Natural killer cell (primary cell): ENCODE results near the gene LARGE1. TPM values are rescaled to one million over a fixed set of nuclear protein-coding genes. Genes with fewer than 3 reads are reported as not detected.

Source experiments
- ATAC-seq, 3 donors: fragments of 150-1000 bp in 2 of 3; fragments of 200-7000 bp in 1 of 3; cut with Tn5 transposase; 1 replicate in 1 of 3; 2 replicates in 2 of 3; pipeline ENCODE4 v1.10.0; 2021; ENCODE audit warnings: mild to moderate bottlenecking in 2 of 3, moderate library complexity in 2 of 3
- DNase-seq, 2 donors: peaks; one replicate each; pipeline versions ENCODE4 v3.0.0 to v3.0.0-alpha.2; 2013 to 2021; ENCODE audit warnings: mixed read lengths in 1 of 2
- H3K27ac ChIP-seq: one replicate; pipeline ENCODE4 v1.5.1; 2013; ENCODE audit warnings: mild to moderate bottlenecking, low read length
- H3K27me3 ChIP-seq: one replicate; pipeline ENCODE4 v1.6.1; 2013; ENCODE audit warnings: low read length; ENCODE audit not compliant: control insufficient read depth, insufficient read depth
- H3K36me3 ChIP-seq: one replicate; pipeline ENCODE4 v1.6.1; 2013; ENCODE audit warnings: low read length; ENCODE audit not compliant: control insufficient read depth, insufficient read depth
- H3K4me1 ChIP-seq: one replicate; pipeline ENCODE4 v1.6.1; 2013; ENCODE audit warnings: low read length; ENCODE audit not compliant: control insufficient read depth, insufficient read depth
- H3K4me3 ChIP-seq: one replicate; pipeline ENCODE4 v1.5.1; 2013; ENCODE audit warnings: low read length
- H3K9me3 ChIP-seq: one replicate; pipeline ENCODE4 v1.6.1; 2013; ENCODE audit warnings: low read length; ENCODE audit not compliant: control insufficient read depth, insufficient read depth
- H3K27ac Mint-ChIP-seq, 2 donors: one replicate each; pipeline ENCODE4 v1.8.0; 2022; ENCODE audit warnings: mild to moderate bottlenecking in 2 of 2, mixed read lengths in 2 of 2, moderate library complexity in 1 of 2
- H3K27me3 Mint-ChIP-seq, 2 donors: one replicate each; pipeline ENCODE4 v1.8.0; 2022; ENCODE audit warnings: low read depth in 2 of 2, mixed read lengths in 2 of 2
- H3K36me3 Mint-ChIP-seq: one replicate; pipeline ENCODE4 v1.8.0; 2022; ENCODE audit warnings: mixed read lengths
- H3K4me1 Mint-ChIP-seq, 2 donors: one replicate each; pipeline ENCODE4 v1.8.0; 2022; ENCODE audit warnings: mixed read lengths in 2 of 2
- H3K4me3 Mint-ChIP-seq: one replicate; pipeline ENCODE4 v1.8.0; 2022; ENCODE audit warnings: mild to moderate bottlenecking, moderate library complexity, mixed read lengths
- H3K9me3 Mint-ChIP-seq, 2 donors: one replicate each; pipeline ENCODE4 v1.8.0; 2022; ENCODE audit warnings: mixed read lengths in 2 of 2
- CTCF ChIP-seq: fragments of 200-600 bp; IDR thresholded peaks from one replicate; pipeline ENCODE4 v1.8.0; 2022; ENCODE audit warnings: antibody characterized with exemption
- WGBS: methylation state at CpG from one replicate; pipeline ENCODE4 v1.1.7; 2013; ENCODE audit warnings: missing lambda C conversion rate; ENCODE audit not compliant: insufficient coverage; 5-methylcytosine and 5-hydroxymethylcytosine counted together
- intact Hi-C: fragments of 100-400 bp; cut with micrococcal nuclease; formaldehyde crosslinking; loops from one replicate; pipeline ENCODE4 v1.14.2; 2022
- total RNA-seq, 4 donors: library from RNA; stranded (reverse); fragments of 120-200 nt in 1 of 4; gene quantifications; one replicate each; pipeline versions ENCODE4 v1.2.3 to v1.2.4, GENCODE V29; 2013 to 2022

The LARGE1 gene
- total RNA-seq, 3 donors from 2014 or later (not counting 1 experiment from before 2014, with no cell fraction given): 2.6 to 11.6 (median 4.1) TPM

GRCh38 chr22:33652615-33653014 is 267.7 kb downstream of the LARGE1 start:
- intact Hi-C loops: no loop called here
- peaks cover 1 to 19% of the 10 kb centered on the region in 2 donors for H3K9me3 Mint-ChIP-seq
- WGBS: 89% methylated on average over 5 of the region's 5 CpGs

GRCh38 chr22:33650244-33650643 is 270.0 kb downstream of the LARGE1 start:
- Mint-ChIP-seq H3K9me3 (peaks cover 7 to 9% of the 10 kb centered on the region in 2 donors), H3K27ac (no peak overlapping the region), H3K27me3 (no peaks in the 10 kb centered on the region), H3K36me3 (no peaks in the 10 kb centered on the region), H3K4me1 (no peaks in the 10 kb centered on the region), H3K4me3 (no peak overlapping the region)
- intact Hi-C loops: no loop called here
- TF ChIP-seq CTCF: no peak
- Histone ChIP-seq H3K27me3 (no peaks in the 10 kb centered on the region), H3K27ac (no peak overlapping the region), H3K9me3 (no peaks in the 10 kb centered on the region), H3K4me1 (no peaks in the 10 kb centered on the region), H3K4me3 (no peak overlapping the region), H3K36me3 (no peaks in the 10 kb centered on the region)
- DNase-seq (no peak), ATAC-seq (no peak)
- WGBS: 88% methylated on average over 22 of the region's 22 CpGs

More at GRCh38 chr22:33652615-33653014, 267.7 kb downstream of the LARGE1 start:
- Mint-ChIP-seq H3K4me3 (no peak overlapping the region), H3K36me3 (no peaks in the 10 kb centered on the region), H3K27me3 (no peaks in the 10 kb centered on the region), H3K27ac (no peak overlapping the region), H3K4me1 (no peaks in the 10 kb centered on the region)
- Histone ChIP-seq H3K4me1 (no peaks in the 10 kb centered on the region), H3K27me3 (no peaks in the 10 kb centered on the region), H3K4me3 (no peak overlapping the region), H3K9me3 (peaks cover 2% of the 10 kb centered on the region), H3K27ac (no peak overlapping the region), H3K36me3 (no peaks in the 10 kb centered on the region)
- ATAC-seq: no peak
- DNase-seq: no peak
- no peak for TF ChIP-seq CTCF

GRCh38 chr22:33648478-33648877 is 271.8 kb downstream of the LARGE1 start:
- no peak for ATAC-seq
- intact Hi-C loops: no loop called here

More at GRCh38 chr22:33648478-33648877, 271.8 kb downstream of the LARGE1 start:
- whole genome bisulfite sequencing: 89% methylated on average over 2 of the region's 3 CpGs
- DNase-seq: no peak
- H3K27ac ChIP-seq: no peak overlapping the region
- TF ChIP-seq CTCF: no peak
- no peaks in the 10 kb centered on the region for H3K27me3 ChIP-seq
- no peaks in the 10 kb centered on the region for H3K36me3 Mint-ChIP-seq
- H3K27me3 Mint-ChIP-seq: no peaks in the 10 kb centered on the region
- H3K4me3 ChIP-seq: no peak overlapping the region
- H3K36me3 ChIP-seq: no peaks in the 10 kb centered on the region
- H3K27ac Mint-ChIP-seq: no peak overlapping the region
- no peaks in the 10 kb centered on the region for H3K4me1 ChIP-seq
- no peaks in the 10 kb centered on the region for H3K9me3 ChIP-seq
- no peak overlapping the region for H3K4me3 Mint-ChIP-seq
- H3K9me3 Mint-ChIP-seq: peaks cover 9% of the 10 kb centered on the region in 2 donors
- no peaks in the 10 kb centered on the region for H3K4me1 Mint-ChIP-seq
